Measurements from ENCODE around the gene IRGQ. TPM values are rescaled to one million over a fixed set of nuclear protein-coding genes. Genes with fewer than 3 reads are reported as not detected.

The IRGQ gene
- total and polyA plus RNA-seq, 2 donors (not counting 3 experiments of a cell fraction or from before 2014, with no cell fraction given) = 15.8 to 33.2 TPM

DNA sequence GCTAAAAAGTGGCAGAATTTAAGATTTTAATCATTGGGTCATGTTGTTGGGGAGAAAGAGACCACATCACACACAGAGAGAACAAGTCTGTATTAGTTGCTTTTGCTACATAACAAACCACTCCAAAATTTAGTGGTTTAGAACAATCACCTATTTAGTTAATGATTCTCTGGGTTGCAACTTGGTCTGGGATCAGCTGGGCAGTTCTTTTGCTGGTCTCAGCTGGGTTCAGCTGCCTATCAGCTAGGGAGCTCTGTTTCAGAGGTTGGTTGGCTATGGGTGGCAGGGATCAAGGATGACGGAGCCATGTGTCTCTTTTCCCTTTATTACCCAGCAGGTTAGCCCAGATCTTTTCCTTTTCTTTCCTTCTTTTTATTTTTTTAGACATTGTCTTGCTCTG is 11.4 kb downstream of the IRGQ start:
- Histone ChIP-seq H3K4me1 (ENCODE audit: control insufficient read depth, extremely low read depth, insufficient read depth, low read length) (no peaks in the 10 kb centered on the region), H3K9me3 (replicated peaks; ENCODE audit: control insufficient read depth, insufficient read depth, low read length) (no peaks in the 10 kb centered on the region), H3K9ac (replicated peaks; ENCODE audit: extremely low read depth, insufficient read depth, low read length) (no peak overlapping the region), H3K27ac (ENCODE audit: insufficient read depth, low read depth, low read length) (no peak overlapping the region), H3K4me2 (ENCODE audit: insufficient read depth, low read length) (no peak overlapping the region), H4K20me1 (replicated peaks; ENCODE audit: control insufficient read depth, extremely low read depth, insufficient read depth, low read length) (no peaks in the 10 kb centered on the region), H3K4me3 (replicated peaks in 1 of 3; ENCODE audit: insufficient read depth in 1 of 3, low read depth in 1 of 3, low read length in 3 of 3) (no peak overlapping the region), H3K79me2 (ENCODE audit: control insufficient read depth, insufficient read depth, low read length) (no peaks in the 10 kb centered on the region), H2AFZ (ENCODE audit: low read depth, low read length) (no peak overlapping the region), H3K9me1 (replicated peaks; ENCODE audit: control insufficient read depth, extremely low read depth, insufficient read depth, low read length) (no peaks in the 10 kb centered on the region), H3K27me3 (ENCODE audit: control insufficient read depth in 2 of 2, insufficient read depth in 2 of 2, low read length in 2 of 2) (no peaks in the 10 kb centered on the region), H3K36me3 (ENCODE audit: control insufficient read depth in 2 of 2, extremely low read depth in 1 of 2, insufficient read depth in 2 of 2, low read length in 2 of 2) (peaks cover 0 to 2% of the 10 kb centered on the region in 2 experiments)
- ChIA-PET POLR2A (interaction anchor here (0.5 kb wide), 1 partner anchor 103 kb away, joined by 3 read pairs; no protein-coding TSS in a partner anchor), CTCF (interaction anchor here (1.6 to 3.0 kb wide), 3 partner anchors 10 to 29 kb away, joined by 4 to 21 read pairs (median 9); partner anchors contain the start of genes IRGQ and ZNF576)
- intact Hi-C loops (cut with micrococcal nuclease) = no loop called here
- TF ChIP-seq FOS (IDR thresholded peaks at IDR 0.05; ENCODE audit: borderline replicate concordance, insufficient read depth, low read length) (no peak), EZH2 (IDR thresholded peaks at IDR 0.05; ENCODE audit: borderline replicate concordance, low read depth, low read length, severe bottlenecking) (no peak), POLR2AphosphoS5 (IDR thresholded peaks at IDR 0.05; ENCODE audit: insufficient read depth, low read depth, low read length) (no peak), JUN (IDR thresholded peaks at IDR 0.05; ENCODE audit: borderline replicate concordance, insufficient read depth, insufficient read length, low read depth) (no peak), MYC (IDR thresholded peaks at IDR 0.05; ENCODE audit: low read depth, low read length) (no peak), GATA2 (IDR thresholded peaks at IDR 0.05; ENCODE audit: insufficient read depth, insufficient read length, low read depth, low read length) (no peak), POLR2A (IDR thresholded peaks at IDR 0.05; ENCODE audit: low read depth, low read length) (no peak)
- TF ChIP-seq, protein P1, sequence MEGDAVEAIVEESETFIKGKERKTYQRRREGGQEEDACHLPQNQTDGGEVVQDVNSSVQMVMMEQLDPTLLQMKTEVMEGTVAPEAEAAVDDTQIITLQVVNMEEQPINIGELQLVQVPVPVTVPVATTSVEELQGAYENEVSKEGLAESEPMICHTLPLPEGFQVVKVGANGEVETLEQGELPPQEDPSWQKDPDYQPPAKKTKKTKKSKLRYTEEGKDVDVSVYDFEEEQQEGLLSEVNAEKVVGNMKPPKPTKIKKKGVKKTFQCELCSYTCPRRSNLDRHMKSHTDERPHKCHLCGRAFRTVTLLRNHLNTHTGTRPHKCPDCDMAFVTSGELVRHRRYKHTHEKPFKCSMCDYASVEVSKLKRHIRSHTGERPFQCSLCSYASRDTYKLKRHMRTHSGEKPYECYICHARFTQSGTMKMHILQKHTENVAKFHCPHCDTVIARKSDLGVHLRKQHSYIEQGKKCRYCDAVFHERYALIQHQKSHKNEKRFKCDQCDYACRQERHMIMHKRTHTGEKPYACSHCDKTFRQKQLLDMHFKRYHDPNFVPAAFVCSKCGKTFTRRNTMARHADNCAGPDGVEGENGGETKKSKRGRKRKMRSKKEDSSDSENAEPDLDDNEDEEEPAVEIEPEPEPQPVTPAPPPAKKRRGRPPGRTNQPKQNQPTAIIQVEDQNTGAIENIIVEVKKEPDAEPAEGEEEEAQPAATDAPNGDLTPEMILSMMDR (IDR thresholded peaks at IDR 0.05; ENCODE audit: extremely low read depth in 1 of 2, insufficient read depth in 1 of 2, low read depth in 1 of 2, low read length in 2 of 2) = no peak
- TF ChIP-seq, protein P2, sequence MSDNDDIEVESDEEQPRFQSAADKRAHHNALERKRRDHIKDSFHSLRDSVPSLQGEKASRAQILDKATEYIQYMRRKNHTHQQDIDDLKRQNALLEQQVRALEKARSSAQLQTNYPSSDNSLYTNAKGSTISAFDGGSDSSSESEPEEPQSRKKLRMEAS (IDR thresholded peaks at IDR 0.05; ENCODE audit: insufficient read depth, insufficient read length) = no peak
- DNase-seq (ENCODE audit: low read depth, low spot score) (no peak), FAIRE-seq (no peak)
- no TSS peak for BruUV-seq (replicated peaks)
- dilution Hi-C loops (cut with MboI; ENCODE audit: extremely low pct_ligation_motif_present, low sequenced_read_pairs) = no loop called here
